Astrocyte (in vitro differentiated cells and primary cell): Measurements from ENCODE around the gene CYP8B1.

Experiments used
- CTCF ChIP-seq: IDR thresholded peaks from 2 replicates; pipeline ENCODE4 v1.5.1; 2011; ENCODE audit warnings: low read depth, mild to moderate bottlenecking, inconsistent platforms, low read length, moderate library complexity; ENCODE audit not compliant: insufficient read depth
- EZH2 ChIP-seq: IDR thresholded peaks from 2 replicates; pipeline ENCODE4 v1.6.1; 2012; ENCODE audit warnings: mild to moderate bottlenecking, low read length, inconsistent platforms; ENCODE audit not compliant: insufficient read depth

GRCh38 chr3:42823351-42823750 lies 52.3 kb downstream of the CYP8B1 start:
- TF ChIP-seq CTCF: no peak
- TF ChIP-seq EZH2: no peak
